GM19025 (cell line): ENCODE results near the gene PPP1R10.
"Not testable (repeated sequence)": the region's sequence is repeated elsewhere in the genome, so short reads cannot be mapped to it uniquely, and the experiment has no call there.

ENCODE experiments used
- ATAC-seq: cut with Tn5 transposase; IDR thresholded peaks from one replicate; pipeline ENCODE4 v1.9.1; 2021; ENCODE audit warnings: mild to moderate bottlenecking, low read depth, moderate library complexity; ENCODE audit not compliant: unreplicated experiment

Gene PPP1R10

GRCh38 chr6:30616811-30617564, at the start of gene PPP1R10:
TSS of gene PPP1R10 (minus strand) at chr6:30617243. CDS start at chr6:30609944, 7,299 bp downstream.
- peak; percentile 77 for ATAC-seq

DNA sequence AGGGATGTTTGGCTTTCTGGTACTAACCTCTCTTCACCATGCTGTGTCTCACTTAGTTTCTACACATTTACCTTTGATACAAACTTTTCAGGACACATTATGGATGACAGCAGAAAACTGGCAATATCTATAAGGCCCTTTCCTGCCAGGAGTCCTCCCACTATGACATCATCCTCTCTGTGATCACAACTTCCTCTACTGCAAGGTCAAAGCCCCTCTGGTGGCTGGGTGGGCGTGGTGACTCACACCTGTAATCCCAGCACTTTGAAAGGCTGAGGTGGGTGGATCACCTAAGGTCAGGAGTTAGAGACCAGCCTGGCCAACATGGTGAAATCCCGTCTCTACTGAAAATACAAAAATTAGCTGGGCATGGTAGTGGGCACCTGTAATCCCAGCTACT, 49.3 kb upstream of the PPP1R10 start:
- ATAC-seq: not testable (repeated sequence)

GRCh38 chr6:30664994-30665767, 48.1 kb upstream of the PPP1R10 start:
- ATAC-seq: no peak

DNA sequence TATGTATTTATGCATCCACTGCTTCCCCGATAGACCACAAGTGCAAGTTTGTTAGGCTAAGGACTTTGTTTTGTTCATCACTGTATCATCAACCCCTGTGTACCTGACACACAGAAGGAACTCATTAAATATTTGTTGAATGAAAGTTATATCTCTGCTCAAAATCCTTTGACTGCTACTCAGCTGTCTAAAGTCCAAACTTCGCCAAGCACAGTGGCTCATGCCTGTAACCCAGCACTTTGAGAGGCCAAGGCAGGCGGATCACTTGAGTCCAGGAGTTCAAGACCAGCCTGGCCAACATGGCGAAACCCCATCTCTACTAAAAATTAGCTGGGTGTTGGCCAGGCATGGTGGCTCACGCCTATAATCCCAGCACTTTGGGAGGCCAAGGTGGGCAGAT, 40.9 kb upstream of the PPP1R10 start:
- ATAC-seq: not testable (repeated sequence)

- ATAC-seq: no peak
These were observed 40.4 kb upstream of the PPP1R10 start for GRCh38 chr6:30657454-30657853.

DNA sequence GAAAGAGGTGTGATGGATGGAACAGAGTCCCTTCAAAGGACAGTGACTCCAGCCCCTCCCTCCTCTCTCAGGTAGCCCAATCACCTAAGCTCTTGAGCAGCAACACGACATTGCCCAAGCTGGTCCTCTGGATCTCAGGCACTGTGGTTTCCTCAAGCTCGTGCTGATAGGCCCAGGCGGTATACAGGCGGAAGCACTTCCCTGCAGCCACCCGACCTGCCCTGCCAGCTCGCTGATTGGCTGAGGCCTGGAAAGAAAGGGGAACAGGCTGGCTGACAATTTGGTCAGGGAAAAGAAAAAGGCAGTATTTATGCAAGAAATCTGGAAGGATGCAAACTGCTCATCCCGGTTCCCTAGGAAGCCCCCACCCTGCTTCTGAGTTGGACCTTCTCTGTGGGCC, 39.5 kb upstream of the PPP1R10 start:
- no peak for ATAC-seq

- ATAC-seq: no peak
These were observed 38.7 kb upstream of the PPP1R10 start for GRCh38 chr6:30655743-30656094.

GRCh38 chr6:30654798-30655742, 38.0 kb upstream of the PPP1R10 start:
- ATAC-seq: no peak

- no peak for ATAC-seq
These were observed 34.1 kb upstream of the PPP1R10 start for GRCh38 chr6:30651143-30651542.

DNA sequence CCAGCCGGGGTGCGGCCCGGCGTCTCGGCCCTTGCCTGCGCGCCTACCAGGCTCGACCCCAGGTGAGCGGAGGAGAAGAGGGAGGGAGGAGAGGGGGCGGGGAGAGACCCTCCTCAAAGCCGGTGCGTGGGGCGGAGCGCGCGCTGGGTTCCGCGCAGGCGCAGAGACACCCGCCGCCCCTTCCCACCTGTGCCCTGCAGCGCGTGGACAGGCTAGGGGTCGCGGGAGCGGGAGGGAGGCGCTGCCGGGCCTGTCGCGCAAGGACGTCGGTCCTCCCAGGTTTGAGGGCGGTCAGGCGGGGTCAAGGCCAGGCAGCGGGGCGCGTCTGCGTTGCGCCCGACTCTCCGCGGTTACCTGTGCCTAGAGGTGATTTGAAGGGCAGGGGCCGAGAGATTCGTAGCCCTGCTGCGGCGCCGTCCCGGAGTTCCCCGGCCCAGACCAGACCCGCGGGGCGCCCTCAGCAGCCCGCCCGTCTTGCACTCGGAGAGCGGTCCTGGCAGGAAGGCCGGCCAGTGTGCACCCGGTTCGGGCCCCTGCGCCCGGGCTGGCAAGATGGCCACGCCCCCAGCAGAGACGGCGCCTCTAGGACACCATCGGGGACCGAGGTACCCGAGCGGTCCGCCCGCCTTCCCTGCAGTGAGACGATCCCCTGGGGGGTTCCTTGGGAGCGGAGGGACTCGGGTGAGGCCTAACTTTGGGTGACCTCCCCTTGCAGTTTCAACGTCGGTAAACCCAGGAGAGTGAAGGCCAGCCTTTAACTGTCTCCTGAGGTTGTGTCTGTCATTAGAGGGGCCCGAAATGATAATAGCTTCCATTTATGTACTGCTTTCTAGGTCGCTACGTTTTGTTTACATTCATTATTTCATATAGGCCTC, 30.4 kb upstream of the PPP1R10 start:
- peak; percentile 46 for ATAC-seq

DNA sequence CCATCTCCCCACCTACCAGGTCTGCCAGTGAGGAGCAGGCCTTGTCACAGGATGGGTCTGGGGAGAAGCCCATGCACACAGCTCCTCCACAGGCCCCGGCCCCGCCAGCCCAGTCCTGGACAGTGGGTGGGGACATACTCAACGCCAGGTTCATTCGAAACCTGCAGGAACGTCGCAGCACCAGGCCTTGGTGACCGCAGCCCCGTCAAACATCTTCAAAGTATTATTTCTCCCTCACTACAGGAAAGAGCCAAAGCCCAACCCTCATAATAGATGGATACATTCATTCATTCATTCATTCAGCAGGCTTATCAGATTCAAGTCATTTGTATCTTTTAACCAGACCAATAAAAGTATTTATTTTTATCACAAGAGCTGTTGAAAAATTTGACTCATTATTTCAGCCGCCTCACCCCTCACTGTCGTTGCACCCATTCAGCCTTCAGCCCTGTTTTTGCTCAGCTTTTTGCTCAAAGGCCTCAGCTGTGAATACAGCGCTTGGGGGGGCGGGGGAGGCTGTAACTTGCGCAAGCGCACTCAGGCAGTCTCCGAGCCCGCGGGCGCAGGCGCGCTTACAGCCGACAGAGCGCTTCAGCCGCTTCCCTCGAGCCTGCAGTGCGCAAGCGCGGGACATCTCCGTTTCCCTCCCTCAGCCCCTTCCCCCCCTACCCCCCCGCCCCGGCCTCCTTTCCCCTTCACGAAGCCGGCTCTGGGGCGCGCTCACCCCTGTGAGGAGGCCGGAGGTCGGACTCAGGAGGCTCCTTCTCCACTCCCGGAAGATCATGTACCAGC, 29.6 kb upstream of the PPP1R10 start, which contains the start of gene C6orf136:
C6orf136 (plus strand) TSS at position 684 of the 792 bp plus-strand sequence; CDS start at position 783, 99 bp downstream.
- peak; percentile 53 for ATAC-seq

GRCh38 chr6:30645989-30646388, 28.9 kb upstream of the PPP1R10 start:
- no peak for ATAC-seq

GRCh38 chr6:30644769-30645168, 27.7 kb upstream of the PPP1R10 start:
- ATAC-seq: no peak

DNA sequence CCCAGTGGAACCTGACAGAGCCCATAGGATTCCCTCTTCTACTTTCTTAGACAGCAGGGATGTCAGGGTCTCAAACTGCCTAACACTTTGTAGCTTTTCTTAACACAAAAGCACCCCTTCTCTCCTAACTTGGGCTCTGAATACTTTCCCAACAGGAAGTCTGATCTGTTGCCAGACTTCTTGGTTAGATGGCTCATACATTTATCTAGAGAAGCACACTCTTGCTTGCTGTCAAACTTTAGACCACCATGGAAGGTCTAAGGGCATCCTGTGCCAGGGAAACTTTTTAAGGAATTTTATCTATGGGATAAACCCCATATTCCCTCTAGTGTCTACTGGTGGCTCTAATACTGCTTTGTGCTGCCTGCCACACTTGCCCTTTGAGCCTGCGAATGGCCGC, 26.6 kb upstream of the PPP1R10 start:
- ATAC-seq: no peak

DNA sequence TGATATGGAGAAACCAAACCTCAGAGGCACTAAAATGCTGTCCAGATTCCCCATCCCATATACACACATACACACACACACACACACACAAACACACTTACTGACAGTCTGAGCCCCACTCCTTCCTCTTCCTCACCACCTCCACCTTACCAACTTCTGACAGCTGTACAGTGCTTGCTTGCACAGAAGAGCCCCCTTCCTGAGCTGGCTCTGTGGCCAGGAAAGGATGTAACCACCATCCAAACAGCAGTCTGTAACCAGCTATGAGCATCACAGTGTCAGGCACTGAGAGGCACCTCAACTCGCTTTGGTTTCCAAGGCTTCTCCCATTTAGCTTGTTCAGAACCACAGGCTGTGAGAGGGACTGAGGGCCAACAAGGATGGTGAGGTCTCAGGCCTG, 24.0 kb upstream of the PPP1R10 start:
- no peak for ATAC-seq

DNA sequence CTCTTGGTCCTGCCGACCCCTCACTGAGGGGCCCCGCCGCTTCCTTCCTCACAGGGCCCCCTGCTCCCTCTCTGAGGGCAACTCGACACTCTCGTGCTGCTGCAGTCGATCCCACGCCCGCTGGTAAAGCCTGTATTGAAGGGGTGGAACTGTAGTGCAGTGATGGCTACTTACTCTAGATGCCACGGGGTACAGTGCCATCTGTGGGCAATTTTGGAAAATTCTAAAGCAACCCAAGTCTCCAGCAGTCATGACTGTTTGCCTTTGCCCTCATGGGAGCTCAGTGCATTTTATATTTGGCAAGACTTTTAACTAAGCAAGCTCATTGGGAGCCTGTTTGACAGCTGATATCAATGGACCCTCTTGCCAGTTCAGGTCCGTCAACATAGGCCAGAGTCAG, 23.4 kb upstream of the PPP1R10 start:
- ATAC-seq: no peak

DNA sequence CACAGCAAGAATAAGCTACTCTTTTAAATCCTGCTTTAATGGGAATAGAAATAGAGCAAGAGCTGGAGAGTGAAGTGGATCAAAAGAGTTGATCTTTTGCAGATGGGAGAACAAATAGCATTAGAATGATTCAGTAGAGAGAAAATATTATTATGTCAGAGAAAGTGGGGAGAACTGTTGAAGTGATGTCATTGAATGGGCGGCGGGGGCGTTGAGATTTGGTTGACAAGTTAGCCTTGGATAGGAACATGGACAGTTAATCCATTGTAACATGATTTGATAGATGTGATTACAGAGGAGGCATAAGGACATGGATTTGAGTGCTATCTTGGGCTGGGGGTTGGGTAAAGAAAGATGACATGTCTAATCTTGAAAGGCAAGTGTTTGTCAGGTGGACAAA, 18.8 kb upstream of the PPP1R10 start:
- ATAC-seq: no peak

DNA sequence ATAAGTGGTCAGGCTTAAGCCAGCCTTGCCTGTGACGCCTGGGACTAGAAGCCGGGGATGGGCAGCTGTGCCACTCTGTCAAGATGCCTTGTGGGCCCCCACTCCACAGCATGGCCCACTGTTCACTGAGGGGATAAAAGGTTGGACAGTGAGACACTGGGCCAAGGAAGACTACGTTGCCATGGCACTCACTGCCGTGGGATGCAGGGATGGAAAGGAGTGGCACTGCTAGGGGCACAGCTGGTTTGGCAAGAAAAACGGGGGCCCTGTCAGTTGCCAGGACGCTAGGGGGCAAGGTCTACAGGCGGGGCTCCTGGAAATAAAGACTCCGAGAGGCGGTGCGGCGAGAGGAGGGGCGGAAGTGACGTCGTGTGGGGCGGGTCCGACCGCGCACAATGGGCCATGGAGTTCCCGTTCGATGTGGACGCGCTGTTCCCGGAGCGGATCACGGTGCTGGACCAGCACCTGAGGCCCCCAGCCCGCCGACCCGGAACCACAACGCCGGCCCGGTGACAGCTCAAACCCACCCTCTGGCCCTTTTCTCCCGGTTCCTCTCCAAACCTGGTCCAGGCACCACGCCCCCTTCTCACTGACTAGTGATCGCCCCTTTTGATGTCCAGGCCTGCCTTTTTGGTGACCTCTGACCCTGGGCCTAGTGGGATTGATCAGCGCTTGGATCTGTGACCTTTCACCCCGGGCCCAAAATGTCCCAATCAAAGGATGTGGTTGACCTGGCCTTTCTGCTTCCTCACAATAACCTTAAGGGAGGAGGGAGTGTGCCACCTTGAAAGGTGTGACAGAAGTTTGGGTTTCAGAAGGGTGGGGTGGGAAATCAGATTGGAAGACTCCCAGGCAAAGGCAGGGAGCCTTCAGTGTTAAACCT, 9.7 kb upstream of the PPP1R10 start, which contains the start of gene ATAT1:
ATAT1 (plus strand) TSS at position 391 of the 883 bp plus-strand sequence.
- peak; percentile 87 for ATAC-seq
